Loucy (cell line): ENCODE results near the gene TARBP2.

Experiments used
- EZH2phosphoT487 ChIP-seq: fragments of 200-600 bp; IDR thresholded peaks from 2 replicates; pipeline ENCODE4 v1.6.1; 2018; ENCODE audit warnings: antibody characterized with exemption, mild to moderate bottlenecking, moderate library complexity, borderline replicate concordance
- TF ChIP-seq, protein P1 (sequence below): fragments of 200-600 bp; sonication (generic); conservative IDR thresholded peaks from 2 replicates; pipeline ENCODE4 v1.5.1; 2014; ENCODE audit warnings: mild to moderate bottlenecking, antibody characterized with exemption, low read length

DNA sequence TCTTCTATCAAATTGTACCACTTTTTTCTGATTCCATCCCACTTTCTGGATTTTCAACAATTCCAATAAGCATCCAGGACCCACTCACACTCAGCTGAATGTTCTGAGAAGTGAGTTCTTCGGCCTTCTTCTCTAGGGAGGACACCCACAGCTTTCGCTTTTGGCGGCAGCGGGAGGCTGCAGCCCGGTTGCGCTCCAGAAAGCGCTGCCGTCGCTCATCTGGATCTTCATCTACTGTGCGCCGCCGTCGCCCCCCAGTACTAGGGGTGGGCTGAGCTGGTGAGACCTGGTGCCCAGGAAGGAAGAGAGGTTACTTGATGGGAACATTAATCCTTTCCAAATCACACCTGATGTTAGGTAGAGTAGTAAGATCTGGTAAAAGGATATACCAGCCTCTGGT lies 23.4 kb downstream of the TARBP2 start:
- TF ChIP-seq, protein P1, sequence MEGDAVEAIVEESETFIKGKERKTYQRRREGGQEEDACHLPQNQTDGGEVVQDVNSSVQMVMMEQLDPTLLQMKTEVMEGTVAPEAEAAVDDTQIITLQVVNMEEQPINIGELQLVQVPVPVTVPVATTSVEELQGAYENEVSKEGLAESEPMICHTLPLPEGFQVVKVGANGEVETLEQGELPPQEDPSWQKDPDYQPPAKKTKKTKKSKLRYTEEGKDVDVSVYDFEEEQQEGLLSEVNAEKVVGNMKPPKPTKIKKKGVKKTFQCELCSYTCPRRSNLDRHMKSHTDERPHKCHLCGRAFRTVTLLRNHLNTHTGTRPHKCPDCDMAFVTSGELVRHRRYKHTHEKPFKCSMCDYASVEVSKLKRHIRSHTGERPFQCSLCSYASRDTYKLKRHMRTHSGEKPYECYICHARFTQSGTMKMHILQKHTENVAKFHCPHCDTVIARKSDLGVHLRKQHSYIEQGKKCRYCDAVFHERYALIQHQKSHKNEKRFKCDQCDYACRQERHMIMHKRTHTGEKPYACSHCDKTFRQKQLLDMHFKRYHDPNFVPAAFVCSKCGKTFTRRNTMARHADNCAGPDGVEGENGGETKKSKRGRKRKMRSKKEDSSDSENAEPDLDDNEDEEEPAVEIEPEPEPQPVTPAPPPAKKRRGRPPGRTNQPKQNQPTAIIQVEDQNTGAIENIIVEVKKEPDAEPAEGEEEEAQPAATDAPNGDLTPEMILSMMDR, result no peak
- TF ChIP-seq EZH2phosphoT487, result no peak
